Omental fat pad (tissue), 4 donors: ENCODE data around the gene ST7L. TPM values are rescaled to one million over a fixed set of nuclear protein-coding genes. Genes with fewer than 3 reads are reported as not detected.

Experiments used
- ATAC-seq: fragments of 150-250 bp; one replicate; pipeline ENCODE4 v1.9.1; 2016; ENCODE audit warnings: mild to moderate bottlenecking, moderate library complexity; ENCODE audit not compliant: low FRiP score
- DNase-seq: peaks from one replicate; pipeline ENCODE4 v3.0.0-alpha.2; 2019; ENCODE audit warnings: low spot score
- CTCF ChIP-seq, 3 donors: fragments of 450-650 bp; IDR thresholded peaks; one replicate each; pipeline ENCODE4 v1.5.1; 2016 to 2017; ENCODE audit warnings: antibody characterized with exemption in 3 of 3, mild to moderate bottlenecking in 3 of 3, moderate library complexity in 2 of 3
- total RNA-seq, 4 donors: library from RNA; depleted of rRNA; stranded (reverse); fragments of >200 nt; gene quantifications; one replicate each; pipeline ENCODE4 v1.1.0, GENCODE V29; 2016

ST7L gene
- total RNA-seq, 4 donors from 2014 or later, result 19.4 to 29.2 (median 28.2) TPM

GRCh38 chr1:112511897-112512296 is 107.0 kb downstream of the ST7L start:
- ATAC-seq (no peak), DNase-seq (no peak)
- TF ChIP-seq CTCF (IDR thresholded peaks at IDR 0.05), result no peak

- ATAC-seq (no peak), DNase-seq (no peak)
- no peak for TF ChIP-seq CTCF (IDR thresholded peaks at IDR 0.05)
Observed at GRCh38 chr1:112510340-112510739, 108.6 kb downstream of the ST7L start.

GRCh38 chr1:112509660-112510178 is 109.2 kb downstream of the ST7L start:
- ATAC-seq (no peak), DNase-seq (no peak)
- no peak for TF ChIP-seq CTCF (IDR thresholded peaks at IDR 0.05)

- no peak for TF ChIP-seq CTCF (IDR thresholded peaks at IDR 0.05)
- peak; percentile 12 for ATAC-seq
- DNase-seq, result no peak
Observed at GRCh38 chr1:112509005-112509659, 109.8 kb downstream of the ST7L start.

- ATAC-seq (peak; percentile 44), DNase-seq (no peak)
- no peak for TF ChIP-seq CTCF (IDR thresholded peaks at IDR 0.05)
Observed at GRCh38 chr1:112508278-112509004, 110.5 kb downstream of the ST7L start, which contains the start of gene WNT2B. TSS of gene WNT2B (plus strand) at chr1:112508965. CDS start at chr1:112509263, 298 bp downstream.

GRCh38 chr1:112507921-112508277 is 111.0 kb downstream of the ST7L start:
- DNase-seq, result no peak
- no peak for TF ChIP-seq CTCF (IDR thresholded peaks at IDR 0.05)

More at GRCh38 chr1:112507921-112508277, 111.0 kb downstream of the ST7L start:
- peak; percentile 20 for ATAC-seq
